ENCODE data around the gene IL11RA.

GRCh38 chr9:34620061-34620994 is 31.7 kb upstream of the IL11RA start, which contains the start of gene DCTN3:
- TF ChIP-seq, protein P1, sequence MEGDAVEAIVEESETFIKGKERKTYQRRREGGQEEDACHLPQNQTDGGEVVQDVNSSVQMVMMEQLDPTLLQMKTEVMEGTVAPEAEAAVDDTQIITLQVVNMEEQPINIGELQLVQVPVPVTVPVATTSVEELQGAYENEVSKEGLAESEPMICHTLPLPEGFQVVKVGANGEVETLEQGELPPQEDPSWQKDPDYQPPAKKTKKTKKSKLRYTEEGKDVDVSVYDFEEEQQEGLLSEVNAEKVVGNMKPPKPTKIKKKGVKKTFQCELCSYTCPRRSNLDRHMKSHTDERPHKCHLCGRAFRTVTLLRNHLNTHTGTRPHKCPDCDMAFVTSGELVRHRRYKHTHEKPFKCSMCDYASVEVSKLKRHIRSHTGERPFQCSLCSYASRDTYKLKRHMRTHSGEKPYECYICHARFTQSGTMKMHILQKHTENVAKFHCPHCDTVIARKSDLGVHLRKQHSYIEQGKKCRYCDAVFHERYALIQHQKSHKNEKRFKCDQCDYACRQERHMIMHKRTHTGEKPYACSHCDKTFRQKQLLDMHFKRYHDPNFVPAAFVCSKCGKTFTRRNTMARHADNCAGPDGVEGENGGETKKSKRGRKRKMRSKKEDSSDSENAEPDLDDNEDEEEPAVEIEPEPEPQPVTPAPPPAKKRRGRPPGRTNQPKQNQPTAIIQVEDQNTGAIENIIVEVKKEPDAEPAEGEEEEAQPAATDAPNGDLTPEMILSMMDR (IDR thresholded peaks at IDR 0.05; ENCODE audit: insufficient read depth, low read length, poor library complexity, severe bottlenecking): no peak
- TF ChIP-seq EZH2phosphoT487 (conservative IDR thresholded peaks at IDR 0.05; ENCODE audit: low read length): no peak
